LNCaP clone FGC (cell line): ENCODE data around the gene NUF2.
A peak's percentile ranks its signal among the peaks of the same experiment; 100 is the strongest.
"Not testable (repeated sequence)": the region's sequence is repeated elsewhere in the genome, so short reads cannot be mapped to it uniquely, and the experiment has no call there.

ENCODE experiments used
- DNase-seq: peaks from one replicate; pipeline ENCODE4 v3.0.0-alpha.2; 2011; ENCODE audit warnings: low read depth
- H3K4me3 ChIP-seq: 2 replicates; pipeline ENCODE4 v1.5.1; 2011; ENCODE audit warnings: mild to moderate bottlenecking, low read depth, low read length, control low read depth
- CTCF ChIP-seq: IDR thresholded peaks from 2 replicates; pipeline ENCODE4 v1.5.1; 2012; ENCODE audit warnings: mild to moderate bottlenecking; ENCODE audit not compliant: control insufficient read depth, insufficient read depth; ENCODE audit errors: extremely low read depth

The NUF2 gene

GRCh38 chr1:163307479-163308171, 14.1 kb upstream of the NUF2 start:
- no peak for TF ChIP-seq CTCF
- no peak for DNase-seq

GRCh38 chr1:163308811-163309210, 12.9 kb upstream of the NUF2 start:
- DNase-seq = no peak
- no peak overlapping the region for H3K4me3 ChIP-seq
- TF ChIP-seq CTCF = no peak

More at GRCh38 chr1:163307479-163308171, 14.1 kb upstream of the NUF2 start:
- no peak overlapping the region for H3K4me3 ChIP-seq

- no peak for DNase-seq
- peak; percentile 66 for TF ChIP-seq CTCF
- no peak overlapping the region for H3K4me3 ChIP-seq
These were observed 5.9 kb upstream of the NUF2 start for GRCh38 chr1:163315773-163316374.

- DNase-seq = no peak
- peak overlapping the region; percentile 78 for H3K4me3 ChIP-seq
- no peak for TF ChIP-seq CTCF
These were observed 863 bp upstream of the NUF2 start for GRCh38 chr1:163320891-163321290.

GRCh38 chr1:163323339-163323738, 1.6 kb downstream of the NUF2 start:
- peak overlapping the region; percentile 78 for H3K4me3 ChIP-seq

GRCh38 chr1:163331116-163331515, 9.4 kb downstream of the NUF2 start:
- no peak for DNase-seq
- TF ChIP-seq CTCF = no peak
- H3K4me3 ChIP-seq = no peak overlapping the region

More at GRCh38 chr1:163323339-163323738, 1.6 kb downstream of the NUF2 start:
- not testable (repeated sequence) for DNase-seq

- TF ChIP-seq CTCF = no peak
- no peak for DNase-seq
- H3K4me3 ChIP-seq = no peak overlapping the region
These were observed 13.5 kb downstream of the NUF2 start for GRCh38 chr1:163335216-163335615.
